Testis (tissue), 3 donors: Measurements from ENCODE around the gene WRNIP1. TPM values are rescaled to one million over a fixed set of nuclear protein-coding genes. Genes with fewer than 3 reads are reported as not detected.

ENCODE experiments used
- DNase-seq: peaks from one replicate; pipeline ENCODE4 v3.0.0-alpha.2; 2019
- H3K27ac ChIP-seq, 2 donors: fragments of 200-600 bp; sonication (generic); one replicate each; pipeline ENCODE4 v1.5.1; 2019
- H3K27me3 ChIP-seq: fragments of 200-600 bp; sonication (generic); one replicate; pipeline ENCODE4 v1.5.1; 2019
- H3K36me3 ChIP-seq: fragments of 200-600 bp; sonication (generic); one replicate; pipeline ENCODE4 v1.5.1; 2017; ENCODE audit warnings: low read depth; ENCODE audit errors: missing control alignments
- H3K4me1 ChIP-seq: fragments of 200-600 bp; sonication (generic); one replicate; pipeline ENCODE4 v1.5.1; 2019
- H3K4me3 ChIP-seq, 2 donors: fragments of 200-600 bp; sonication (generic); one replicate each; pipeline ENCODE4 v1.5.1; 2017 to 2019
- H3K9me3 ChIP-seq: fragments of 200-600 bp; sonication (generic); one replicate; pipeline ENCODE4 v1.5.1; 2017
- CTCF ChIP-seq, 3 experiments: fragments of 450-650 bp in 2 of 3; fragments of 200-600 bp in 1 of 3; sonication (generic) in 1 of 3; IDR thresholded peaks; one replicate each; pipeline ENCODE4 v1.5.1; 2016 to 2019; ENCODE audit warnings: antibody characterized with exemption in 3 of 3, mild to moderate bottlenecking in 2 of 3, moderate library complexity in 1 of 3
- POLR2A ChIP-seq: fragments of 450-650 bp; IDR thresholded peaks from one replicate; pipeline ENCODE4 v1.6.1; 2017; ENCODE audit warnings: antibody characterized with exemption, mild to moderate bottlenecking, moderate library complexity
- WGBS, 2 donors: methylation state at CpG; one replicate each; pipeline ENCODE4 v1.1.5; 2018; 5-methylcytosine and 5-hydroxymethylcytosine counted together
- intact Hi-C: fragments of 100-400 bp; cut with DNase I; formaldehyde crosslinking; loops from one replicate; pipeline ENCODE4 v1.15.1; 2023; ENCODE audit warnings: low total_unique reads
- polyA plus RNA-seq: library from polyadenylated mRNA; stranded (reverse); fragments of 350-450 nt; fragmentation: Illumina TruSeq; extraction: RNeasy Lipid Tissue Mini Kit (QIAGEN cat#74804); gene quantifications from one replicate; pipeline ENCODE4 v1.2.3, GENCODE V29; 2014; ENCODE audit warnings: low read depth, low replicate concordance; ENCODE audit not compliant: insufficient read depth
- total RNA-seq, 2 donors: library from RNA; depleted of rRNA; stranded (reverse); fragments of >200 nt; gene quantifications; one replicate each; pipeline ENCODE4 v1.2.3, GENCODE V29; 2016

WRNIP1 gene
- total and polyA plus RNA-seq, 3 donors from 2014 or later, result 57.7 to 102 (median 95.8) TPM

- Histone ChIP-seq H3K27ac (no peak overlapping the region), H3K9me3 (no peaks in the 10 kb centered on the region), H3K27me3 (no peaks in the 10 kb centered on the region), H3K4me1 (peaks cover 12% of the 10 kb centered on the region), H3K36me3 (no peaks in the 10 kb centered on the region), H3K4me3 (no peak overlapping the region)
- intact Hi-C loops, result no loop called here
- WGBS, 2 donors, result 59 to 68% methylated on average over 17 of the region's 17 CpGs
- TF ChIP-seq POLR2A (no peak), CTCF (IDR thresholded peaks at IDR 0.05) (no peak)
- DNase-seq, result no peak
Measured at GRCh38 chr6:2743280-2744208, 21.6 kb upstream of the WRNIP1 start.

GRCh38 chr6:2744209-2744771 is 20.9 kb upstream of the WRNIP1 start:
- Histone ChIP-seq H3K27ac (no peak overlapping the region), H3K9me3 (no peaks in the 10 kb centered on the region), H3K27me3 (no peaks in the 10 kb centered on the region), H3K4me1 (peaks cover 12% of the 10 kb centered on the region), H3K36me3 (no peaks in the 10 kb centered on the region), H3K4me3 (no peak overlapping the region)
- peak; percentile 55 for DNase-seq
- 54 to 75% methylated on average over 9 of the region's 9 CpGs for WGBS, 2 donors
- intact Hi-C loops, result no loop called here
- TF ChIP-seq CTCF (IDR thresholded peaks at IDR 0.05) (no peak), POLR2A (no peak)

- H3K4me1 ChIP-seq, result peaks cover 12% of the 10 kb centered on the region
- 86 to 92% methylated on average over 8 of the region's 8 CpGs for WGBS, 2 donors
- intact Hi-C loops, result no loop called here
- TF ChIP-seq POLR2A, result no peak
- no peak for TF ChIP-seq CTCF (IDR thresholded peaks at IDR 0.05)
- DNase-seq, result no peak
- no peaks in the 10 kb centered on the region for H3K27me3 ChIP-seq
- no peaks in the 10 kb centered on the region for H3K9me3 ChIP-seq
- no peak overlapping the region for H3K27ac ChIP-seq
- H3K36me3 ChIP-seq, result no peaks in the 10 kb centered on the region
- H3K4me3 ChIP-seq, result no peak overlapping the region
Measured at GRCh38 chr6:2744778-2745177, 20.4 kb upstream of the WRNIP1 start.

- TF ChIP-seq POLR2A, result no peak
- no peak for TF ChIP-seq CTCF (IDR thresholded peaks at IDR 0.05)
- Histone ChIP-seq H3K27ac (no peak overlapping the region), H3K9me3 (no peaks in the 10 kb centered on the region), H3K27me3 (no peaks in the 10 kb centered on the region), H3K4me1 (peaks cover 12% of the 10 kb centered on the region), H3K36me3 (no peaks in the 10 kb centered on the region), H3K4me3 (no peak overlapping the region)
- DNase-seq, result no peak
- intact Hi-C loops, result no loop called here
- WGBS, 2 donors, result 86 to 95% methylated on average over 4 of the region's 4 CpGs
Measured at GRCh38 chr6:2745246-2745645, 19.9 kb upstream of the WRNIP1 start.
